Stomach smooth muscle (tissue), 2 donors: ENCODE data around the gene FMO3.
A peak's percentile ranks its signal among the peaks of the same experiment; 100 is the strongest.

Experiments
- H3K27ac ChIP-seq: one replicate; pipeline ENCODE4 v1.7.0; 2013; ENCODE audit warnings: mild to moderate bottlenecking, low read length, inconsistent platforms
- H3K27me3 ChIP-seq, 2 donors: one replicate each; pipeline ENCODE4 v1.7.0; 2013; ENCODE audit warnings: low read length in 2 of 2; ENCODE audit not compliant: insufficient read depth in 2 of 2, control insufficient read depth in 1 of 2
- H3K36me3 ChIP-seq, 2 donors: one replicate each; pipeline ENCODE4 v1.7.0; 2013; ENCODE audit warnings: low read length in 2 of 2; ENCODE audit not compliant: control insufficient read depth in 2 of 2, insufficient read depth in 2 of 2
- H3K4me1 ChIP-seq: one replicate; pipeline ENCODE4 v1.7.0; 2013; ENCODE audit warnings: low read length; ENCODE audit not compliant: control insufficient read depth, insufficient read depth
- H3K4me3 ChIP-seq, 2 donors: one replicate each; pipeline ENCODE4 v1.7.0; 2013; ENCODE audit warnings: low read length in 2 of 2
- H3K9ac ChIP-seq, 2 donors: one replicate each; pipeline ENCODE4 v1.7.0; 2013; ENCODE audit warnings: low read length in 2 of 2, mild to moderate bottlenecking in 1 of 2
- H3K9me3 ChIP-seq, 2 donors: one replicate each; pipeline ENCODE4 v1.7.0; 2013; ENCODE audit warnings: low read length in 2 of 2; ENCODE audit not compliant: control insufficient read depth in 2 of 2
- donor health status: healthy.
- donor health status: Pancreatic carcinoma.

The FMO3 gene

DNA sequence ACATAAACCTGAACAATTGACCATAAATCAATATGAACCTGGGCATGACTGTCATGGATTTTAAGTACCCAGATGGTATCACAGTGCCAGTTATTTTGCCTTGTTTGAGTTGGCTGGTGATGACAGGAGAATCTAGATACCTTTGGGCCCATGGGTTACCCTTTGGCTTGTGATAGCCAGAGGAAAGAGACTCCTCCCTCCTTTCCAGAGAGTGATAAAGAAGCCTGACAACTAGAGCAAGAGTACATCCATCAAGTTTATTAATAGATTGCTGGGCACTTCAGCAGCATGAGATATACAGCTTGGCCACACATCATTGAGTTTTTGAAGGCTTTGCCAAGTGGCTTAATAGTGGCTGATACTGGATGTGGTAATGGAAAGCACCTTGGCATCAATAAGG lies 6.6 kb upstream of the FMO3 start:
- Histone ChIP-seq H3K36me3 (no peaks in the 10 kb centered on the region), H3K4me1 (peaks cover 4% of the 10 kb centered on the region), H3K4me3 (no peak overlapping the region), H3K9ac (no peak overlapping the region), H3K9me3 (no peaks in the 10 kb centered on the region), H3K27ac (no peak overlapping the region), H3K27me3 (no peaks in the 10 kb centered on the region)

DNA sequence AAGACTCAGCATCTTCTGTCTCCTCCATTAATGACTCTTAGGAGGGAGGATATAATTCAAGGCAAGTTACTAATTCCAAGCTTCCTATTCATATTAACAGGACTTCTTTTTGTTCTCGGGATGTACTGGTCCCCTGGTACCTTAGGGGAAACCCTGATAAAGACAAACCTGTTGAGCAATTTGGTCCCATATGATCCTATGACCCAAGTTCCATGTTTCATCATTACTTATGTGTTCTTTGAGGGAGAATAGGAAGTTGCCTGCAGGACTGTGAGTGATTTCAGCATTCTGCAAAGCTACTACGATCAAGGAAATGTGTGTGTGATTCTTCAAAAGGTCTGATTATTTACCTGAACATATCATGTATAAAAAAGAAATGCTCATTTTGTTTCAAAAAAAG lies 5.8 kb upstream of the FMO3 start:
- Histone ChIP-seq H3K4me3 (no peak overlapping the region), H3K9me3 (no peaks in the 10 kb centered on the region), H3K36me3 (no peaks in the 10 kb centered on the region), H3K27me3 (no peaks in the 10 kb centered on the region), H3K27ac (no peak overlapping the region), H3K9ac (no peak overlapping the region), H3K4me1 (peaks cover 4% of the 10 kb centered on the region)

DNA sequence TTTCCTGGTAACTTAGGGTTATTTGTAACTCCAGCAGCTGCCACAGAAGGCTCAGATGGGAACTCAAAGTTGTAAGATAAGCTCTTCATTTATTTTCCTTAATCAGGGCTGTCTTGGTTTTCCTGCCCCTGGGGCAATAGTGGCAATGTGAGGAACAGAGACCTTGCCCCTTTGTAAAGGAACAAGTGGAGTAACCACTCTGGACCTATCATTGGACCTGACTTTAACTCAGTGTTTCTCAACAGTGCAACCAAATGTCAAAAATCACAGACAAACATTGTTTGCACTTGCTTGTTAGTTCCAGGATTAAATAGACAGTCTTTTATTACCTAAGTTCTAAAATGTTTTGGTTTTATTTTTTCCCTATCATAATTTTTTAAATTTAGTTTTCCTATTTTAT lies 2.8 kb upstream of the FMO3 start:
- Histone ChIP-seq H3K36me3 (no peaks in the 10 kb centered on the region), H3K4me3 (no peak overlapping the region), H3K4me1 (no peaks in the 10 kb centered on the region), H3K27me3 (no peaks in the 10 kb centered on the region), H3K9me3 (no peaks in the 10 kb centered on the region), H3K9ac (no peak overlapping the region), H3K27ac (no peak overlapping the region)

DNA sequence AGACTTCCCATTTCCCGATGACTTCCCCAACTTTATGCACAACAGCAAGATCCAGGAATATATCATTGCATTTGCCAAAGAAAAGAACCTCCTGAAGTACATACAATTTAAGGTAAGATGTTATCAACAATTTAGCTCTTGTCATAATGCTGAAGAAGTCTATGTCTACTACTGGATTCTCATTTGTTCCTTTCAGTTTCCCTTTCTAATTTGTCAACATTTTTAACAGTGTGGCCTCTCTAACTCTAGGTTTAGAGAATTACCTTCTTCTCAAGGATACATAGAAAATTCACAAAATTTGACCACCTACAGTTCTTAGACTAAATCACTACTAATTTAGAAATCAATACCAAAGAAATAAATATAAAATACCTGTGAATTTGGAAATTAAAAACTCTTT lies 13.2 kb downstream of the FMO3 start:
- Histone ChIP-seq H3K4me3 (no peak overlapping the region), H3K27ac (no peak overlapping the region), H3K27me3 (no peaks in the 10 kb centered on the region), H3K36me3 (no peaks in the 10 kb centered on the region), H3K9ac (no peak overlapping the region), H3K9me3 (no peaks in the 10 kb centered on the region), H3K4me1 (no peaks in the 10 kb centered on the region)

DNA sequence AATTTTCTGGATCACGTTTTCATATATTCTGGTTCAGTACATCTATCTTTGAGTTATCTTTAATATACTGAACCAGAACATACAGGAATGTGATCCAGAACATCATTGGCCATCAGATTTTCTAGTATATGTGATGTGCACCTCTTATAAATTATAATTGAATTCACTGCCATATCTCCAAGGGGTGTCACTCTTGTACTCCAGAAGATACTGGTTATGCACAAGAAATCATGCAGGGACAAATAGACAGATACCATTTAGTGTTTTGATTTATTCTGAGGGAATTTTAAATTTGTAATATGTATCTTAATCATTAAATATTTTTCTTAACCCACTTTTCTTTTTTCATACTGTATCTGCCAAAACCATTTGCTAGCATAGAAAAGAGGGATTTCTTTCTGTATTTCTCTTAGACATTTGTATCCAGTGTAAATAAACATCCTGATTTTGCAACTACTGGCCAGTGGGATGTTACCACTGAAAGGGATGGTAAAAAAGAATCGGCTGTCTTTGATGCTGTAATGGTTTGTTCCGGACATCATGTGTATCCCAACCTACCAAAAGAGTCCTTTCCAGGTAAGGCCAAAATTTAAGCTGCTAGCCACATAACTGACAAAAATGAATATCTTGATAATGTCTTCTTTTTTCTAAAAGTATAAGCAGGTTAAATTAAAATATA lies 16.7 kb downstream of the FMO3 start:
- Histone ChIP-seq H3K36me3 (no peaks in the 10 kb centered on the region), H3K27ac (no peak overlapping the region), H3K27me3 (no peaks in the 10 kb centered on the region), H3K9ac (no peak overlapping the region), H3K4me3 (no peak overlapping the region), H3K4me1 (no peaks in the 10 kb centered on the region), H3K9me3 (no peaks in the 10 kb centered on the region)

DNA sequence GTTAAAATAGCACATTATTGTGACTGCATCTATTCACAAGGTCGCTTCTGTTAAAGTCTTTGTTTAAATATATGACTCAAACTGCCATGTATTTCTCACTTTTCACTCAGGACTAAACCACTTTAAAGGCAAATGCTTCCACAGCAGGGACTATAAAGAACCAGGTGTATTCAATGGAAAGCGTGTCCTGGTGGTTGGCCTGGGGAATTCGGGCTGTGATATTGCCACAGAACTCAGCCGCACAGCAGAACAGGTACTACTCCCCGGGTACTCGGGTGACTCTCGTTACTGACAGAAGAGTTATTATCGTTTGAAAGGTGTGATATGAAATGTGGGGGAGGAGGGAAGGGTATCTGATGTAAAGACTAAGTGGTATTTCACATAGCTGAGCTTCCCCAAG lies 17.3 kb downstream of the FMO3 start:
- Histone ChIP-seq H3K36me3 (no peaks in the 10 kb centered on the region), H3K4me3 (no peak overlapping the region), H3K9me3 (no peaks in the 10 kb centered on the region), H3K4me1 (no peaks in the 10 kb centered on the region), H3K9ac (no peak overlapping the region), H3K27me3 (no peaks in the 10 kb centered on the region), H3K27ac (no peak overlapping the region)

DNA sequence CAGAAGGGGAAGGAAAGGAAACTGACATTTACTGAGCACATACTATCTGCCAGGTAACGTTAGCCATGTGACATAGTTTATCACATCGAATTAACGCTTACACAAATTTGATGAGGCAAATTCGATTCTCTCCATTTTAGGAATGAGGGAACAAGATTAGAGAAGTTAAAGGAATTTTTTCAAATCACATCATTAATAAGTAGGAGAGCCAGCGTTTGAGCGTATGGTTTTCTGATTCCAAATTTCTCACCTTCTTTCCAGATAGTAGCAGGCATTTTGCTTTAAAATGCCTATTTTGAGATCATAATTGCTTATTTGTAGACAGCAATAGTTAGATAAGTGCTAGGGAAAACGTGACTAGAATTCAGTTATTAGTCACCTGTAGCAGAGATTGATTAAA lies 19.3 kb downstream of the FMO3 start:
- no peak overlapping the region for H3K9ac ChIP-seq
- H3K36me3 ChIP-seq, result no peaks in the 10 kb centered on the region
- H3K4me3 ChIP-seq, result no peak overlapping the region
- no peaks in the 10 kb centered on the region for H3K27me3 ChIP-seq
- H3K4me1 ChIP-seq, result no peaks in the 10 kb centered on the region
- no peak overlapping the region for H3K27ac ChIP-seq
- H3K9me3 ChIP-seq, result no peaks in the 10 kb centered on the region

DNA sequence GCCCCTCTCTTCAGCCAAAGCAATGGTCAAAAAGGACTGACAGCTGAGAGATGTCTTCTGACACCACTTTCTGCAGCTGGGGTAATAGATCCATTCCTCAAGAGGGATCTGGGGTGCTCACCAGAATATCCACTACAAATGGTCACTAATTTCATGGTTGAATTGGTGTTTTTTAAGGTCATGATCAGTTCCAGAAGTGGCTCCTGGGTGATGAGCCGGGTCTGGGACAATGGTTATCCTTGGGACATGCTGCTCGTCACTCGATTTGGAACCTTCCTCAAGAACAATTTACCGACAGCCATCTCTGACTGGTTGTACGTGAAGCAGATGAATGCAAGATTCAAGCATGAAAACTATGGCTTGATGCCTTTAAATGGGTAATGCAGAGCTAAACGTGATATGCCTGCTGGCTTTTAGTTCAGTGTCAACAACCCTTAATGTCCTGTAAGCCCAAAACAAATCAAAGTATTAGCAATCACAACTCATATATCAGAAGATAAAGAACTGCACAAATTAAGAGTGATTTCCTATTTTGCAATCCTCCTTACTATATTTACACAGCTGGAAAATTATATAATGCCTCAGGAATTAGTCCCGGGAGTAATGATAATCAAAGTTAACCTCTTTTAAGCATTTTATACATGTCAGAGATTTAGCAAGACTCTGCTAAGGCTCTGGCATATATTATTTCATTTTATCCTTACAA lies 20.1 kb downstream of the FMO3 start:
- Histone ChIP-seq H3K27me3 (no peaks in the 10 kb centered on the region), H3K36me3 (no peaks in the 10 kb centered on the region), H3K27ac (peak overlapping the region; percentile 12), H3K4me1 (no peaks in the 10 kb centered on the region), H3K9ac (no peak overlapping the region), H3K9me3 (no peaks in the 10 kb centered on the region), H3K4me3 (no peak overlapping the region)

DNA sequence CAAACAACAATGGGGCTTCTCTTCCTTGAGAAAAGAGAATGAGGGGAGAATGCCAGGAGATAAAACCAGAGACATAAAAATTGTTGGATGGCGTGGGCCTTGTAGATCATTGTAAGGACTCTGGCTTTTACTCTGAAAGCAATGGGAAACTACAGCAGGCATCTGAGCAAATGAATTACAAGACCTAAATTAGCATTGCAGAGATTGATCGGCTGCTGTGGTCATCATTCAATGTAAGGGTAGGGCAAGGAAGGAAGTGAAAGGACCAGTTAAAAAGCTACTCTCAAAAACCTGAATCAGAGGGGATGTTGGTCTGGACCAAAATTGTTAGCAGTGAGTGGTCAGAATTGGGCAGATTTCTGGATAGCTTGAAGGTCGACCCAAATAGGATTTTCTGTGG lies 21.4 kb downstream of the FMO3 start:
- Histone ChIP-seq H3K4me1 (no peaks in the 10 kb centered on the region), H3K4me3 (no peak overlapping the region), H3K27me3 (no peaks in the 10 kb centered on the region), H3K9ac (no peak overlapping the region), H3K9me3 (no peaks in the 10 kb centered on the region), H3K36me3 (no peaks in the 10 kb centered on the region), H3K27ac (no peak overlapping the region)

DNA sequence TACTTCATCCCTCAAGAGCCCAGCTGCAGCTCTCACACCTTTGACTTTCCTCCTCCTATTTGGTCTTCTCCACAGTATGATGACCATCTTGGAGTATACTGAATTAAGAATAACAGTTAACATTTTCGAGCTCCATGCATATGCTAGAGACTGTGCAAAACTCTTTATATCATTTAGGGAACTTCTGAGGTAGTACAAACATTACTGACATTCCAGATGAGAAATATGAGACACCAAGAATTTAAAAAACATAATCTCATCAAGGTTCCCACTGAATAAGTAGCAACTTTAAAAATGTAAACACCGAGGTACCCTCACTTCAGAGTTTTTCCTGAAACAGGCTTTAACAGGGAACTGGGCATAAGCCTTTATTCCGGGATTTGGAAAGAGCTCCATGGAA lies 22.7 kb downstream of the FMO3 start:
- no peak overlapping the region for H3K27ac ChIP-seq
- no peaks in the 10 kb centered on the region for H3K27me3 ChIP-seq
- no peaks in the 10 kb centered on the region for H3K9me3 ChIP-seq
- H3K9ac ChIP-seq, result no peak overlapping the region
- no peak overlapping the region for H3K4me3 ChIP-seq
- H3K36me3 ChIP-seq, result no peaks in the 10 kb centered on the region
- H3K4me1 ChIP-seq, result no peaks in the 10 kb centered on the region

DNA sequence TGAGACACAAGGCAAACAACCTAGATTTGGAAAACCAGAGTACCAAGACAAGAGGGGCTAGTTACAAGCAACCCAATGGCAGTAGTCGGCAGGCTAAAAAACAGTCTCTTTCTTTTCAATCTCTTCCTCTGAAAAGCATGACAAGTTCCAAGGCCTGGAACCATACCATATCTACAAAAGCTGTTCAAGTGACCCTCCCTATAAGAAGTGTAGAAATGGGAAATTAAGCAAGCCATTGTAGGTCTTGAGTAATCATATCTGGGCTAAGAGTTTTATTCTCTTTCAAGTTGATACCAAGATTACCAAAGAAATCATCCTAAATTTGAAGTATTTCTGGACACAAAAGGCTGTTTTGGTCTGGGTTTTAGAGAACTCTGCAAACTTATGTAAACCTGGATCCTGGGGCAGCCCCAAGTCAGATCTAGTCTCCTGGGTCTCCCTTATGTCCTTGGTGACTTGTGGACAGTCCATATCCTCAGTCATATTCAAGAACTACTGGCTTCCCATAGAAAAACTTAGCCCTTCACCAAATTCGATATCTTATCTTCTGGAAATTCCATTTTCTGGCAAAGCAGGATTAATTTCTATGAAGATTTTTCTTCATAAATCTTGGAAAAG lies 24.7 kb downstream of the FMO3 start:
- H3K9ac ChIP-seq, result no peak overlapping the region
- no peaks in the 10 kb centered on the region for H3K36me3 ChIP-seq
- no peaks in the 10 kb centered on the region for H3K9me3 ChIP-seq
- no peaks in the 10 kb centered on the region for H3K4me1 ChIP-seq
- no peaks in the 10 kb centered on the region for H3K27me3 ChIP-seq
- H3K4me3 ChIP-seq, result no peak overlapping the region
- no peak overlapping the region for H3K27ac ChIP-seq
